ENCODE measurements around the gene P3H3. TPM values are rescaled to one million over a fixed set of nuclear protein-coding genes. Genes with fewer than 3 reads are reported as not detected.
"Not testable (repeated sequence)": the region's sequence is repeated elsewhere in the genome, so short reads cannot be mapped to it uniquely, and the experiment has no call there.

The P3H3 gene
- total RNA-seq, 1 experiment from 2014 or later, result 56.4 TPM

GRCh38 chr12:6874015-6874368, 45.8 kb downstream of the P3H3 start:
- in situ Hi-C loops (cut with HindIII; ENCODE audit: low sequenced_read_pairs); DNase-seq (ENCODE audit: low spot score): not testable (repeated sequence)

- DNase-seq (ENCODE audit: low spot score); in situ Hi-C loops (cut with HindIII; ENCODE audit: low sequenced_read_pairs): not testable (repeated sequence)
Measured at GRCh38 chr12:6879824-6880223, 51.6 kb downstream of the P3H3 start.

- no peak for DNase-seq (ENCODE audit: low spot score)
- in situ Hi-C loops (cut with HindIII; ENCODE audit: low sequenced_read_pairs), result no loop called here
Measured at GRCh38 chr12:6883252-6883651, 55.0 kb downstream of the P3H3 start.

- in situ Hi-C loops (cut with HindIII; ENCODE audit: low sequenced_read_pairs), result no loop called here
- DNase-seq (ENCODE audit: low spot score), result no peak
Measured at GRCh38 chr12:6883683-6884082, 55.5 kb downstream of the P3H3 start.

GRCh38 chr12:6884539-6884938, 56.3 kb downstream of the P3H3 start:
- in situ Hi-C loops (cut with HindIII; ENCODE audit: low sequenced_read_pairs), result no loop called here
- no peak for DNase-seq (ENCODE audit: low spot score)

GRCh38 chr12:6886206-6886999, 58.2 kb downstream of the P3H3 start:
- in situ Hi-C loops (cut with HindIII; ENCODE audit: low sequenced_read_pairs); DNase-seq (ENCODE audit: low spot score): not testable (repeated sequence)

- DNase-seq (ENCODE audit: low spot score), result no peak
Measured at GRCh38 chr12:6887460-6887859, 59.3 kb downstream of the P3H3 start.

GRCh38 chr12:6888360-6888759, 60.2 kb downstream of the P3H3 start:
- in situ Hi-C loops (cut with HindIII; ENCODE audit: low sequenced_read_pairs), result no loop called here

More at GRCh38 chr12:6887460-6887859, 59.3 kb downstream of the P3H3 start:
- in situ Hi-C loops (cut with HindIII; ENCODE audit: low sequenced_read_pairs), result no loop called here

GRCh38 chr12:6888794-6889193, 60.6 kb downstream of the P3H3 start:
- in situ Hi-C loops (cut with HindIII; ENCODE audit: low sequenced_read_pairs); DNase-seq (ENCODE audit: low spot score): not testable (repeated sequence)

More at GRCh38 chr12:6888360-6888759, 60.2 kb downstream of the P3H3 start:
- DNase-seq (ENCODE audit: low spot score), result no peak

Other genes starting within 250 kb of the P3H3 start
- gene CHD4, start 221.0 kb upstream of the P3H3 start, total RNA-seq (2014; rRNA removed; shearing (Covaris generic)), result 374 and 375 TPM in 2 replicates
- 0.03 TPM in 1 of 2 replicates, not detected in the other for gene LPAR5, start 192.4 kb upstream of the P3H3 start, total RNA-seq (2014; rRNA removed; shearing (Covaris generic))
- gene ACRBP, start 181.0 kb upstream of the P3H3 start, total RNA-seq (2014; rRNA removed; shearing (Covaris generic)), result not detected in 2 replicates
- gene ING4, start 165.3 kb upstream of the P3H3 start, total RNA-seq (2014; rRNA removed; shearing (Covaris generic)), result 33.0 and 47.7 TPM in 2 replicates
- gene ZNF384, start 139.0 kb upstream of the P3H3 start, total RNA-seq (2014; rRNA removed; shearing (Covaris generic)), result 14.9 and 25.5 TPM in 2 replicates
- gene PIANP, start 127.6 kb upstream of the P3H3 start, total RNA-seq (2014; rRNA removed; shearing (Covaris generic)), result 0.44 and 4.4 TPM in 2 replicates
- gene COPS7A, start 104.4 kb upstream of the P3H3 start, total RNA-seq (2014; rRNA removed; shearing (Covaris generic)), result 47.0 and 47.6 TPM in 2 replicates
- 342 and 364 TPM in 2 replicates for gene MLF2, start 75.3 kb upstream of the P3H3 start, total RNA-seq (2014; rRNA removed; shearing (Covaris generic))
- 259 and 267 TPM in 2 replicates for gene PTMS, start 62.0 kb upstream of the P3H3 start, total RNA-seq (2014; rRNA removed; shearing (Covaris generic))
- gene LAG3, start 55.9 kb upstream of the P3H3 start, total RNA-seq (2014; rRNA removed; shearing (Covaris generic)), result 0.31 and 0.58 TPM in 2 replicates
- 0.34 and 1.3 TPM in 2 replicates for gene CD4, start 38.9 kb upstream of the P3H3 start, total RNA-seq (2014; rRNA removed; shearing (Covaris generic))
- 37.7 and 59.0 TPM in 2 replicates for gene GPR162, start 6.6 kb upstream of the P3H3 start, total RNA-seq (2014; rRNA removed; shearing (Covaris generic))
- 0.25 and 3.8 TPM in 2 replicates for gene GNB3, start 12.5 kb downstream of the P3H3 start, total RNA-seq (2014; rRNA removed; shearing (Covaris generic))
- 84.2 and 103 TPM in 2 replicates for gene CDCA3, start 22.9 kb downstream of the P3H3 start, total RNA-seq (2014; rRNA removed; shearing (Covaris generic))
- 137 and 156 TPM in 2 replicates for gene USP5, start 23.7 kb downstream of the P3H3 start, total RNA-seq (2014; rRNA removed; shearing (Covaris generic))
- gene TPI1, start 39.1 kb downstream of the P3H3 start, total RNA-seq (2014; rRNA removed; shearing (Covaris generic)), result 1,506 and 1,683 TPM in 2 replicates
- 30.6 and 38.3 TPM in 2 replicates for gene SPSB2, start 44.9 kb downstream of the P3H3 start, total RNA-seq (2014; rRNA removed; shearing (Covaris generic))
- 7.0 and 16.1 TPM in 2 replicates for gene LRRC23, start 76.4 kb downstream of the P3H3 start, total RNA-seq (2014; rRNA removed; shearing (Covaris generic))
- 3.3 and 13.2 TPM in 2 replicates for gene ENO2, start 86.2 kb downstream of the P3H3 start, total RNA-seq (2014; rRNA removed; shearing (Covaris generic))
- 2.2 and 6.2 TPM in 2 replicates for gene ATN1, start 99.6 kb downstream of the P3H3 start, total RNA-seq (2014; rRNA removed; shearing (Covaris generic))
- not detected in 2 replicates for gene RNU7-1, start 115.4 kb downstream of the P3H3 start, total RNA-seq (2014; rRNA removed; shearing (Covaris generic))
- 88.1 and 132 TPM in 2 replicates for gene C12orf57, start 115.6 kb downstream of the P3H3 start, total RNA-seq (2014; rRNA removed; shearing (Covaris generic))
- 12.1 and 16.6 TPM in 2 replicates for gene PTPN6, start 122.9 kb downstream of the P3H3 start, total RNA-seq (2014; rRNA removed; shearing (Covaris generic))
- 667 and 679 TPM in 2 replicates for gene PHB2, start 142.3 kb downstream of the P3H3 start, total RNA-seq (2014; rRNA removed; shearing (Covaris generic))
- 76.4 and 83.4 TPM in 2 replicates for gene EMG1, start 142.5 kb downstream of the P3H3 start, total RNA-seq (2014; rRNA removed; shearing (Covaris generic))
- 59.1 and 68.3 TPM in 2 replicates for gene LPCAT3, start 190.1 kb downstream of the P3H3 start, total RNA-seq (2014; rRNA removed; shearing (Covaris generic))
- gene C1S, start 232.3 kb downstream of the P3H3 start, total RNA-seq (2014; rRNA removed; shearing (Covaris generic)), result 3.3 and 4.1 TPM in 2 replicates